NCI-H2081 (cell line): ENCODE data around the gene KPNA1.

Experiments used
- DNase-seq, 2 experiments: peaks; one replicate each; lab custom pipeline; 2025; lab: John Stamatoyannopoulos, UW

Gene KPNA1

DNA sequence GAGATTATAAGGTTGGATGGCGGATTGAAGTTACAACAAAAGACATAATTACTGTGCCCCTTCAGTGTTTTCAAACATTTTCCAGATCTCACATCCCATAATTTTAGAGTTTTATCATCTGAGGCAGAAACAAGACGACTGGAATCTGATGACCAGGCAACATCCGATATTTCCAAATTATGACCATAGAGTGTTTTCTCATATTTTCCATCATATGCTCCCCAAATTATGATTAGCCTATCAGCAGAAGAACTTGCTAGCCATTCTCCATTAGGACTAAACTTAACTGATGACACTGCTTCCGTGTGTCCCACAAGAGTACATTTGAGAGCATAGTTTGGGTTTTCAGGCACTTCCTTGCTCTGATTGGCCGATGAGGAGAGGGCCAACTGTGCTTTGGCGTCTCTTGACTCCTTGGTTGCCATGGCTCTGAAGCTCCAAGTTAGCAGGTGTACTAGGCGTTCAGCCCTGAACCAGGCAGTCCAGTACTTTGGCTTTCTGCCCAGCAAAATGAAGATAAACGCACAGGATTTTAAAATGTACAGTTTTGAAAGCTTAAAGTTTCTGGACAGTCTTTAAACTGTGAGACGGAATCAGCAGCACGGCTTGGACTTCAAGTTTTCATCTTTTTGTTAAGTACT lies 99.5 kb downstream of the KPNA1 start:
- no peak for DNase-seq

DNA sequence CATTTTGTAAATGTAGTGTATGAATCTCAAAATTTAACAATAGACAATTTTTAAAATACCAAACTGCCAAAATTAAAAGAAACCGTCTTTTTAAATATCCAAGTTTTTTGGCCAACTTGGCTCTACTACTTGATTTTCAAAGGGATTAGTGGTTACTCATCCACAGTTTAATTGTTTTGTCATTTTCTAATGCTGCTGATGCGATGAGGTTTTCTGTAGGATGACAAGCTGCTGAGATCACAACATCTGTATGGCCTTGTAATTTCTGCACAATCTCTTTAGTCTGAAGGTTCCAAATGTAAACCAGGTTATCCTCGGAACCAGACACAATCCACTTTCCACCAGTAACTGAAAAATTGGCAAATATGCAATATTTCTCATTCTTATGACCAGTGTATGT lies 100.3 kb downstream of the KPNA1 start:
- no peak for DNase-seq

DNA sequence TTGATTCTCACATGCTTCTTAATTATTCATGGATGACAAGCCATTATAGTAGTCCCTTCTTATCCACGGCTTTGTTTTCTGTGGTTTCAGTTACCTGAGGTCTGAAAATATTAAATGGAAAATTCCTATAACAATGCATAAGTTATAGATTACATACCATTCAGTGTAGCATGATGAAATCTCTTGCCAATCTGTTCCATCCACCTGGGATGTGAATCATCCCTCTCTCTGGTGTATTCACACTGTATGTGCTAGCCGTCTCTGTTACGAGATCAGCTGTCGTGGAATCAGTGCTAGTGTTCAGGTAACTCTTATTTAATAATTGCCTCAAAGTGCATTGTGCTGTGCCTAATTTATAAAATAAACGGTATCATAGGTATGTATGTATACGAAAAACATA lies 104.1 kb downstream of the KPNA1 start:
- no peak for DNase-seq

DNA sequence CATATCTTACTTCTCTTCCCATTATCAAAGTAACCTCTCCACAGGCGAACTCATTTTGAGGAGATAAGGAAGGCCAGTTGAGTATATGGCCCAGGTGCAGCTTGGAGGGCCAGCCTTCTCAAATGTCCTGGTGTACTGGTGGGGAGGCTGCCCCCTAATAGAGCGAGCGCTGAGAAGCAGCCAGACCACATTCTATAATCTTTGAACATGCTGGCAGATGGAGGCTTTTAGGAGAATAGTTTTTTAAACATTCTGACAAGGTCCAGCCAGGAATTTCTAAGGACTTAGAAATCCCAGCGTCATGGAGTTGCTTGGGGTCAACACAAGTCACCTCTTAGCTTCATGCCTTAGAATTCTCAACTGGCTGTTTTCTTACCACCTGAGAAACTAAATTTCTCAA lies 104.6 kb downstream of the KPNA1 start:
- DNase-seq = no peak

DNA sequence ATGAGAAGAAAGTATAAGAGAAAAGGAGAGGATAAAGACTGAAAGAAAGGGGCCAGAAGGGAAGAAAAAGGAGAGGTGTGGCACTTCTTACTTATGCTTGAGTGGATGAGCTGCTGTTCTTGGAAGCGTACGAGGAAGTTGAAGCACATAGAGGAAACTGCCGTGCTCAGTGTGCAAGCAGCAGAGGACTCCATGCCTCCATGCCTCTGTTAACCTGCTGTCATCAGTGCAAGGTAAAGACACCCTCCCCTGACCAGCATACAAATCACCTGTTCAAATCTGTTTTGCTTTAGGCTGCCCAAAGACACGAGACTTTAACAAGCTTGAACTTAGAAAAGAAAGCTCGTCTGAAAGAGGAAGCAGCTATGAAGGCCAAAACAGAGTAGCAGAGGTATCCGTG lies 105.3 kb downstream of the KPNA1 start:
- no peak for DNase-seq

DNA sequence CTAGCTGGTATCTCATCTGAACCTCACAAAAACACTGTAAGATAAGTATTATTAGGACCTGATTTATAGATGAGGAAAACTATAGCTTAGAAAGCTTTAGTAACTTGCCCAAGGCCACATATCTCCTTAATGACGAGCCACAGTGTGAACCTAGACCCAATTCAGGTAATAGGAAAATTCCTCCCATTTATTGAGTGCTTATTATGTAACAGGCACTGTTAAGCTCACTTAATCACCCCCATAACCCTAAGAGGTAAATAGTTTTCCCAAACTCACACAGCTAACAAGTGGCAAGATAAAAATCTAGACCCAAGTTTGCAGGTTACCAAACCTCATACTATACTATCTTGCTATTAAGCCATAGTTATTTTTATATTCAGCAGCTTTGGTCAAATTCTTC lies 106.8 kb downstream of the KPNA1 start:
- no peak for DNase-seq

DNA sequence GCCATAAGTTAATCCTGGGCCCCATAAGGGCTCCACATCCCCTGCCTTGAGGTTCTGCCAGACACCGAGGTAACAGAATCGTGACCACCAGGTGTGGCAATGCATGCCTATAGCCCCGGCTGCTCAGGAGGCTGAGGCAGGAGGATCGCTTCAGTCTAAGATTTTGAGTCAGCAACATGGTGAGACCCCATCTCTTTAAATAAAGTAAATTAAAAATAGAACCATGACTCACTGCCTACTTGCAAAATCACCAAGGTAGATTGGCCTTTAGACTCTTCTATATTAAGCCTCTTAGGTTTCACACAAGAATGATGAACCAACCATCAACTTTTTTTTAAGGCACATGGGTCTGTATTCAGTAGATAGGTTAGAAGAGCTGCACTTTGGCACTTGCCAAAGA lies 108.5 kb downstream of the KPNA1 start:
- no peak for DNase-seq

DNA sequence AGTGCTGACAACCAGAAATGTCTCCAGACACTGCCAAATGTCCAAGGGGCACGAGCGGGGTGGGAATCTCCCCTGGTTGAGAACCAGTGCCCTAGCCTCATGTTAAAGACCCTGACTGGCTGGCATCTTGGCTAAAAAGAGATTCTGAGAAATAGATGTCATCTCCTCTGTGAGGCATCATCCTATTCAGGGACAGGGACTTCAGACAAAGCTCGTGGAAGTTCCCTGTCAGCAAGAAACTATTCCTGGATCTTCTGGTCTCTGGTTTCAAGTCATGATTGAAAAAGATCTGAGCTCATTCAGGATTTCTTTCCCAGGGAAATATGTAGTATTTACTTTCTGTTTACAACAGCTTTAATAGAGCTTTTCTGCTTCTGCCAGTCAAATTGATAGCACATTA lies 109.7 kb downstream of the KPNA1 start:
- DNase-seq = no peak

DNA sequence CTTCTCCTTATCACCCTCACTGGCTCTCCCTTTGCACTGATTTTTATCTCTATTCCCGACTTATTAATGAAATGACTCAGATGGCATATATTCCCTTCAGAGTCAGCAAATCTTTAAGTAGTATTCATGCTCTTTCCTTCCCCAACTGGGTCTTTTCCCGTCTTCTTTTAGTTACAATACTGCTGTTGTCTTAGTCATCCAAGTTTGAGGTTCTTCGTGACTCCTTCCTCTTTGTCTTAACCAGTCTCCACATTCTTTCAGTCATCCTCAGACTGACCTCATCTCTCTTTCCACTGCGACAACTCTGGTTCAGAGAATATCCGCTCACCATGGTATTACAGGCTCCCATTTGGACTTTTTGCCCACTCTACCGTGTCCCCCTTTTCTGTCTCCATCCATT lies 111.2 kb downstream of the KPNA1 start:
- no peak for DNase-seq

DNA sequence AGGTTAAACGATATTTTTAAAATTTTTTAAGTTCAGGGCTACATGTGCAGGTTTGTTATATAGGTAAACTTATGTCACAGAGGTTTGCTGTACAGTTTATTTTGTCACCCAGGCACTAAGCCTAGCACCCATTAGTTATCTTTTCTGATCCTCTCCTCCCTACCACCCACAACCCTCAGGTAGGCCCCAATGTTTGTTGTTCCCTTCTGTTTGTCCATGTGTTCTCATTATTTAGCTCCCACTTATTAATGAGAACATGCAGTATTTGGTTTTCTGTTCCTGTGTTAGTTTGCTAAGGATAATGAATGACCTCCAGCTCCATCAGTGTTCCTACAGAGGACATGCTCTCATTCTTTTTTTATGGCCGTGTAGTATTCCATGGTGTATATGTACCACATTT lies 115.8 kb downstream of the KPNA1 start:
- no peak for DNase-seq

DNA sequence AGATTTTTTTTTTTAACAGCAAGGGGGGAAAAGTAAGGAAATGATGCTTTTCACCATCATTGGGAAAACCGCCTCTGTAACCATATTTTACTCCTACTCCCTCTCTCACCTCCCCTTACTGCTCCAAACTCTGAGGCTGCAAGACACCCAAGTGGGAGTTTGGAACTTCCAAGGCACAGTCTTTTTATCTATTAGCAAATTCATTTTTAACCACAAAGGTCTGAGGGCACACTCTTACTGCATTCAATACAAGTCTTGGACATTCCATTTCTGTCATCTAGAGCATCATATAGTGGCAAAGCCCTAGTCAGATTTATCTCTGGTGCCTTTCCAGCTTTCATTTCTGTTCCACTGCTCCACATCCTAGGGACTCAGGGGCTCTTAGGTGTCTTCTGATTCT lies 117.5 kb downstream of the KPNA1 start:
- DNase-seq = no peak

DNA sequence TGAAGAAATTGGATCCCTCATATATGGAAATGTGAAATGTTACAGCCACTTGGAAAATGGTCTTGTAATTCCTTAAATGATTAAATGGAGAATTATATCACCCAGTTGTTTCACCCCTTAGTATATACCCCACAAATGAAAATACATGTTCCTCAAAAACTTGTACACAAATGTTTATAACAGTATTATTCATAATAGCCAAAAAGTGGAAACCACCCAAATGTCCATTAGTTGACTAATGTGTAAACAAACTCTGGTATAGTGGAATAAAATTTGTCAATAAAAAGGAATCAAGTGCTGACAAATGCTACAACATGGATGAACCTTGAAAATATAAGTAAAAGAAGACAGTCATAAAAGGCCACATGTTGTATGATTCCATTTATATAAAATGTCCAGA lies 118.2 kb downstream of the KPNA1 start:
- DNase-seq = no peak

DNA sequence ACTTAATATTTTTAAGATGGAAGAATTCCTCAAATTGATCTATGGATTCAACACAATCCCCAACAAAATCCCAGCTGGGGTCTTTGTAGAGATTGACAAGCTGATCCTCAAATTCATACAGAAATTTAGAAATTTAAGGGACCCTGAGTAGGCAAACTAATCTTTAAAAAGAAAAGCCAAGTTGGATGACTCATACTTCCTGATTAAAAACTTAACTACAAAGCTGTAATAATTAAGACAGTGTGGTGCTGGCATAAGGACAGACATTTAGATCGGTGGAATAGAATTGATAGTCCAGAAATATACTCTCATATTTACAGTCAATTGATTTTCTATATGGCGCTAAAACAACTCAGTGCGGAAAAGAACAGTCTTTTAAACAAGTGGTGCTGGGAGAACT lies 119.2 kb downstream of the KPNA1 start:
- no peak for DNase-seq

DNA sequence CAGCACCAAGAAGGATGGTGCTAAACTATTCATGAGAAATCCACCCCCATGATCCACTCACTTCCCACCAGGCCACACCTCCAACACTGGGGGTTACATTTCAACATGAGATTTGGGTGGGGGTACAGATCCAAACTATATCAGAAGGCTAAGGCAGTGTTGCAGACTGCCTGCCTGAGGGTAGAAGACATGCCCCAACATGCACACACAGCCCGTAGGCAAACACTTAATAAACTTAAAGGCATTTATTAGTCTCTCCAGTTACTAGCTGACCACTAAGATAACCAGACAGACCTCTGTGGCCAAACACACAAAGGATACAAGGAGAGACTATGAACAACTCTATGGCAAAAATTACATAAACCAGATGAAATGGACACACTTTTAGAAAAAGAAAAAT lies 120.6 kb downstream of the KPNA1 start:
- DNase-seq = no peak

DNA sequence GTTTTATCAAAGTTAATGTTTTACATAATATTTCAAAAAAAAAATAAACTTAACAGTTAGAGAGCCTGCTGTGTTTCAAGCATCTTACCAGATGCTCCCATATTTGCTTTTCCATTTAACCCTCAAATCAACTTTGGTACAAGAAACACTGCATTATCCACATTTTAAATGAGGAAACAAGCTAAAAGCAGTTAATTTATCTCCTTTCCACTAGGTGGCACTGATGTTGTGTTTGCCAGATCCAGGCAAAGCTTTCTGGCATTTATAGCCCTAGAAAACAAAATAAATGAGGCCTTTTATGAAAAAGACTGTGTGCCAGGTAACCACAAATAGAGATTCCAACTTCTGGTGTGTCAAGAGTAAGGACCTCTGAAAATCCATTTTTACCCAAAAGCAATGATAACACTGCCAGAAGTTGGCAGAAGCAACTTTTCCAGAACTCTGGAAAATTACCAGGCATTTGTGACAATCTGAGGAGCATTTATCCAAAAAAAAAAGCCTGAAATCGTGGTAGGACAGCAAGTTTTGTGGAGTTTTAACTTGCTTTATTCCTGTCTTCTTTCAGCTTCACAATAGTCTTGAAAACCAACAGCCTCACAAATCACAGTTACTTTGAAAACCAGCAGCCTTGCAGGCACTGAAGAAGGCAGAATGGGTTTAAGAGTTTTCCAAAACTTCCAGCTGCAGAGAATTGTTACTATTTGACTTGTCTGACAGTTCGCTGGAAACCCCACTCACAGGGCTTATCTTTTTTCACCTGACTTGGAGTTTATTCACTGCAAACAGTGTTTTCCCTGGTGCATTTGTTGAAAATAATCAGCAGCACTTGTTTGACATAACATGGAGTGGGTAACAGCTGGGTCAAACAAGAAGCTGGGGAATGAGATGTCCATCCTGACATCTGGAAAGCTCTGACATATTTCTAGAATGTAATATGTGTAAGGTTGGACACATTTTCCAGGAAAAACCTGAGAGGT lies 121.6 kb downstream of the KPNA1 start:
- peak; percentile 58 to 72 for DNase-seq

DNA sequence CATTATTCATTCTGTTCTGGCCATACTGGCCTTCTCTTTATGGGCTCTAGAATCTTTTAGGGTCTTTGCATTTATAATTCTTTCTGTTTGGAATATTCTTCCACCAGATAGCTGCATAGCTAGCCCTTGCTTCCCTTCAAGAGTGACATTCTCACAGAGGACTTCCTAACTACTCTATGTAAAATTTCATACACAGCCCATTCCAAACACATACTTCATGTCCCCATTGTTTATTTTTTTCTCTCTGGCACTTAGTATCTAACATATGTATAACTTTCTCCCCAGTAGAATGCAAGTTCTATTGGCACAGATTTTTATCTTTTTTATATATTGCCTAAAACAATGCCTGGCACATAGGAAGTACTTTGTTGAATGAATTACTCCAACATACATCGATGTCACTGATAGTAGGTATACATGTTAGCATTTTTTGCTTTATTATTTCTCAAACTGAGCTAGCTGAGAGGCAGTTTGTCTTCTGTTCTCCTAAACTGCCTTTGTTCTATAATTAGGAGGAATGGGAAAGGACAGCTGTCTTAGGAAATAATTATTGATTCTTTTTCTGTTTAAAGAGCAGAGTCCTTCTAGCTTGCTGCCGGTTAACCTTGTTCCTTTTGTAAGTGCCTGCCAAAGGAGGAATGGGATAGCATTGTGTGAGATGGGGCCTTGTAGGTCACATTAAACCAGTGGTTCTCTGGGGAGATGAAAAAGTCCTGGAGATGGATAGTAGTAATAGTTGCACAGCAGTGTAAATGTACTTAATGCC lies 122.9 kb downstream of the KPNA1 start:
- no peak for DNase-seq

DNA sequence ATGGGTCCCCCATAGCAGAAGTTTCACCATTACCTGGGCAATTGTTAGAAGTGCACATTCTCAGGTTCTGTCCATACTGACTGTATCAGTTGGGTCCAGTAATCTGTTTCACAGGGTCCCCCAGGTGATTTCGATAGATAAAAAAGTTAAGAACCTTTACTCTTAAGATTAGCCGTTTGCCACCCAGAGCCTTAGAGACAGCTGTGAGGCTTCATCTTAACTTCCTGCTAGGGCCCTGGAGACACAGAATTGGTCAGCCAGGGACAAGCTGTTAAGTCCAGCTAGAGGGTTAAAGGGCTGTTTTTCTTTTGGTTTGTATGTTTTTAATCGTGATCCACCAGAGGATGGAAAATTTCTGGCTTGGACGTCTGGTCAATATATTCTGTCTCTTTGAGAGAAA lies 124.1 kb downstream of the KPNA1 start:
- no peak for DNase-seq

DNA sequence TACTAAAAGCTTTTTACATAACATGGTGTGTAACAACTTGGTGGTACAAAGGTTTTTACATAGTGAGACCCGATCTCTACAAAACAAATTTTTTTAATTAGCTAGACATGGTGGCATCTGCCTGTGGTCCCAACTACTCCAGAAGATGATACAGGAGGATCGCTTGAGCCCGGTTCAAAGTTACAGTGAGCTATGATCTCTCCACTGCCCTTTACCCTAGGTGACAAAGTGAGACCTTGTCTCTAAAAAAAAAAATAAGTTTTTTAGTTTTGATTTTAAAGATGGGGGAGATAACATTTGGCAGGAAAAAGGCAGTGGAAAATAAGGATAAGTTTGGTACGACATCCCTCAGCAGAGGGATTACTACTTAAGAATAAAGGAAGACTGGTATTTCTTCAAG lies 124.8 kb downstream of the KPNA1 start:
- DNase-seq = no peak

DNA sequence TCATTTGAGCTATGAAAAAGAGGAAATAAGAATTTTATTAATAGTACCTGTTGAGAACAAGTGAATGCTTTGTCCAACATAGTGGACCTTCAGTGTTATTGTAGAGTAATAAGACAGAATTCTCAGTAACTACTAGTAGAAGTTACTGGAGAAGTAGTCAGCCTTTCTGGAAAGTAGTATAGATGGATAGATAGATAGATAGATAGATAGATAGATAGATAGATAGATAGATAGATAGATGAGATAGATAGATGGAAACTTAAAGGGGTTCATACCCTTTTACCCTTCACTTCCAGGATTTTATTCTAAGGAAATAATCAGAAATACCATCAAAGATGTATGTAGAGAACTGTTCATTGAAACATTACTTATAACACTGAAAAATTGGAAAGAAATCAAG lies 125.5 kb downstream of the KPNA1 start:
- no peak for DNase-seq

DNA sequence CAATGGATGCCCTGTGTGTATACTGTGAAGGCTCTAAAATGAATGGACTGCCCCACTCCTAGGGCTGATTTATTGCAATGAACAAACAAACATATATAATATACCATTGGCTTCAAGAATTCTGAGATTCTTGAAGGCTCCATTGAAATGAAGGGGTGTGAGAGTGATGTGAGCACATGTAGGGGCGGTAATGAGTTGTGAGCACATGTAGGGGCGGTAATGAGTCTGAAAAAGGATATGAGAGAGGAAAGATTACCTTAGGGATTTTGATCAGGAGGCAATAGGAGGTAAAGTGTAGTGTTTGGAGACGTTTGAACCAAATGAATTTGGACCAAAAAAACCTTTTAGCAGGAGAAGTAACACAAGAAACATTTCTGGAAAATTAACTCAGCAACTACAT lies 127.0 kb downstream of the KPNA1 start:
- DNase-seq = no peak

DNA sequence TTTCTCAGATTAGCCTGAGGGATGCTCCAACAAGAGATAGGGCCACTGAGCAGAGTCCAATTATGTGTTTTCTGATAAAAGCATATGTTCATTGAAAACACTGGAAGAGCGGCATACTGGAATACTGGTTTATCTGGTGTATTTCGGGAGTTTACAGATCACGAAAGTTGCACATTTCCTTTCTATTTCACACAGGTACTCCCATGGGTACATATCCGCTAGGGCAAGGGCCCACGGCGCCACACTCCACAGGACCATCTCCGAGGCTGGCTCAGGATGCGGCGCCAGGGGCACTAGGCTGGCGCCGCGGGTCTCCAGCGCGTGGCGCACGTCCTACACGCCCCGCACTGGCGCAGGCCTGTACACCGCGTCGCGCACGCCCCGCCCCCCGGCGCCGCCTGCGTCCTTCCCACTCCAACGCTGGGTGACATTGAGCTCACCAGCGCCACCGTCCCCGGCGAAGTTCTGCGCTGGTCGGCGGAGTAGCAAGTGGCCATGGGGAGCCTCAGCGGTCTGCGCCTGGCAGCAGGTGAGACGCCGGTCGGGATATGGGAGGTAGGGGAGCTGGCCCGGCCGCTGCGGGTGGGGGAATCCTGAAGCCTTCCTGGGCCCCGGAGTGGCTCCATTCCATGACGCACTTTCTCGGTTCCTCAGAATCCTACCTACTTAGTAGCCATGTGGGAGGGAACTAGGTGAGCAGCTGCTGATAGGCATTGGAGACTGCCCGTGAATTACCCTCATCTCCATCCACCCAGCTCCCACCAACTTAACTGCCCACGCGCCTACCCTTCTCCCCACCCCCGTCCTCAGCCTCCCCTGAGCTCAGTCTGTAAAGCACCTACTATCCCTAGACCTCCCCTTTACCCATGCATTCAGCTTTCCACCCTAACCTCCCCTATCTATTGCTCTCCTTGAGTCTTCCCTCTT lies 130.7 kb downstream of the KPNA1 start, which contains the start of gene FAM162A:
Gene FAM162A (plus strand): TSS at position 412 of the 927 bp plus-strand sequence. CDS start 84 bp downstream, at position 496.
- DNase-seq = peak; percentile 98 to 99
